Measurements from ENCODE around the gene STBD1.
"Not testable (repeated sequence)": the region's sequence is repeated elsewhere in the genome, so short reads cannot be mapped to it uniquely, and the experiment has no call there.

The STBD1 gene

DNA sequence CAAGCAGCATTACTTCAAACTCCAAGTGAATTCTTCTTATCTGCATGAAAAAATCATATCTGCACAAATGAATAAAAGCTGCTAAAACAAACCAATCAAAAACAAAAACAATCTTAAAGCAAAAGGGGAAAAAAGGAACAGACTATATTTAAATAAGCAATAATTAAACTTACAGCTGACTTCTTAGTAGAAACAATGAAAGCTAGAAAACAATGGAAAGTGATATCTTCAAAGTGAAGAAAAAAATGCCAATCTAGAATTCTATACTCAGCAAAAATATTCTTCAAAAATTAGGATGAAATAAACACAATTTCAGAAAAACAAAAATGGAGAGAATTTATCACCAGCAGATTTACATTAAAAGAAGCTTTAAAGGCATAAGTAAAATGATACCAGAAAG is 20.0 kb downstream of the STBD1 start:
- DNase-seq, result no peak

DNA sequence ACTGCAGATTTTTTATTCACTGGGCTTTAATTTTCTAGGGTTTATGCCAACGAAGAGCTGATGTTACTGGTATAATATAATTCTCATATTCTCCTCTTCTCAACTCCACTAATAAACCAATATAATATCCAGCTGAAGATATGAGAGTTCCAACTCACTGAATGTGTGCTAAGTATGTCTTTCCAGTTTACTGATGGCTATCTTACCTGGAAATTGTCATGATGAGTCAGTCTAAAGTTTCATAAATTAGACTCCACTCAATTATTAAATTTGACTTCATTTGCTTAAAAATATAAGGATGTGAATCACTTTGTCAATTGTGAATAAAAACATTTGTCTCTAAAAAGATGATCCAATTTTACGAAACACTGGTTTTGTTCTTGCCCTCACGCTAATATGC is 28.4 kb downstream of the STBD1 start:
- DNase-seq, result no peak

DNA sequence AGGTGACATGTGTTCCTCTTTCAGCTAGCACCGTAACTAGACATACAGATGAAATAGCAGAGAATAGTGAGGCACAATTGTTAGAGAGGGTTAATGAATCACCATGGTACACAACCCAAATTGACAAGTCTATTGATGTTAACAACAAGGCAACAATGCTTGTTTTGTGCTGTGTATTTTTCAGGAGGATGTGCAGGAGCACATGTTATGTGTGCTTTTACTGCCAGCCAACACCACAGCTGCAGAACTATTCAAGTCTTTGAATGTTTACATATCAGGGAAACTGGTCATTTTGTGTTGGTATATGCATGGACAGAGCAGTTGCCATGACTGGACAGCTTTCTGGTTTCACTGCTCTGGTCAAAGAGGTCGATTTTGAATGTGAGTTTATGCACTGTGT is 32.8 kb downstream of the STBD1 start:
- DNase-seq, result no peak

DNA sequence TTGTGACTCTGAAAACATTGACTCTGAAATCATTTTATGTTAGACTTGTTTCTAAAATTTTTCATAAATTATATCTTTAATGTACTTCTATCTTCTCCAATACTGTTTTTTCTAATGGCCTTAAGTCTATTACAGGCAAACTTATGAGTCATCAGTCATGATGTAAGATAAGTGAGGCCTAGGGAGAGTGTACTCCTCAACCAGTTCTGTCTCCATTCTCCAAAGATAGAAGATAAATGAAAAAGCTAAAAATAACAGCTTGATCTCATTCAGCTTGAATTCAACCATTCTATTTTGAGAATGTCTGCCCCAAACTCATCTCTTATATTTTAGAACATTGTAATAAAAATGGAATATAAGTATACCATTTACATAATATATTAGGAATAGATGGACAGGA is 34.5 kb downstream of the STBD1 start:
- no peak for DNase-seq

DNA sequence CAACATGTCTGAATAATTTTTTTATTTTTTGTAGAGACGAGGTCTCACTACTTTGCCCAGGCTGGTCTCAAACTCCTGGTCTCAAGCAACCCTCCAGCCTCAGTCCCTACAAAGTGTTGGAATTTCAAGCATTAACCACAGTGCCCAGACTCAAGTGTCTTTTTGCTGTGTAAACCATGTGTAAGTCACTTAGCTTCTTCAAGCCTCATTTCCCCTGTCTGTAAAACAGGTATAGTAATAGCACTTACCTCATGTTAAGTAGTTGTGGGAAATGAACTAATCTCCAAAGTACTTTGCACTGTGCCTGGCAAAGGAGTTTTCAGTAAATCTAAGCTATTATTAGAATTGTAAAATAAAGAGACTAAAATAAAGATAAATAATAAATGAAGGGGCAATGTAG is 35.7 kb downstream of the STBD1 start:
- no peak for DNase-seq

DNA sequence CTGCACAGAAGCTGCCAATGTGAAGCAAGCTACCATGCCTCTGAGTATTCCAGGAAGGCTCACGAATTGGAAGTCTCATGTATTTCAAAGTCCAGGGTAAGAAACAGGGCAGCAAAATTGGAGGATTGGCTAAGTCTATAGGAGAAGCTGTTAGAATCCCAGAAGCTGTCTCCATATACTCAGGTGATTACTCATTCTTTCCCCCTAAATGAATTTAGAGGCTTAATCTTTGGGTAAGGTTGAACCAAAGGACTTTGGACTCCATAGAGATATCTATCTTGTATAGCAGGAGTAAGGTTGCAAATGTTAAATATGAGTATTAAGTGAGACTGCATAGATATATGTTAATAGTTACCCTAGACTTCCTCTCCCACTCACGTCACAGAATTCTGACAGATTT is 36.3 kb downstream of the STBD1 start:
- DNase-seq, result no peak

DNA sequence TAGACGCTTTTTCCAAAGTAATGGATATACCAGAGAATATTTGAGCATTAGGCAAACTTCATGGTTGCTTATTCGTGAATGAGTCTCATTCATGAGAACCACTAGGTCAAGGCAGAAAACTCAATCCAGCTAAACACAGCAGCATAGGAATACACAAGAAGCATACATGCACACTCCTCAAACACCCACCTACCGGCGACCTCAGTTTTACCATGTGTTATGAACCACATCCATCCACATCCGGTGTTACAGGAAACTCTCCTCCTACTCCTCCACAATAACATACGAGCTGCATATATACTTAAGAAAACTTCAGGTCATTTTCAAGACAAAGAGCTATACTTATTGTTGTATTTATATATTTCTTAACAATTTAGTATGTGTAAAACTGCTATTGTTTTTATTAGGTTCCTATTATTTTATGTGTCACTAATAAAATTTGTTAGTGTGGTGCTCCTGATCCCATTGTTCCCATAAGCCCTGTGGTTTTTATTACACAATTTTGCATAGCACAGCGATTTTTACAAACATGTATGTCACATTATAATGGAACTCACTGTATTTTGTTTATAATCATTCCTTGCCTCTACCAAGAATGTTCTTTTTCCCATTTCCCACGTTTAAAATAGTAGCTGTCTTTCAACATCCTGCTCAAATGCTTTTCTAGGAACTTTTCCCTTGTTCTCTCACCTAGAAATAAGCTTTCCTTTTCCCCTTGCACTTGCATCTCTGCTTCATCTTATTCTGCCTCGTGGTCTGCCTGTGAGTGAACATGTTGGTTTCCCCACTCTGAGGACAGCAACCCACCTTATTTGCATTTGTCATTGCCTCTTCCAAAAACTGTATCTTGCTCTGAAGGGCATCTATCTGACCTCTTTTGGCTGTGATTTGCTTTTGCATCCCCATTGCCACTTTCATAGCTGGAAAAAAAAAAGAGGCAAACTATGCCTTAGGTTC is 48.3 kb downstream of the STBD1 start:
- no peak for DNase-seq

DNA sequence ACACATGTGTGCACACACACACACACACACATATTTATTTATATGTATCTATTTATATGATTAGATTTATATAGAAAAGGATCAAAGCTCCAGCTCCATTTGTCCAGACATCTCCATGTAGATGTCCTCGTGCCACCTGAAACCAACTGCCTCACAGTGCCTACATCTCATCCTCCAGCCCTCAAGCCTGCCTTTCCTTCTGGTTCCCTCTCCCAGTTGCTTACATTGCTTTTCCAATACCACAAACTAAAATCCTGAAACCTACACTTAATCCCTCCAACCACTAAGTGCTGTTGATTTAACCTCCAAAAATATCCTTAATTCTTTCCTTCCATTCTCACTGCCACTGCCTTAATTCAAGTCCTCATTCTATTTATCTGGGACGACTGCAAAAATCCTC is 51.4 kb downstream of the STBD1 start:
- DNase-seq, result no peak

DNA sequence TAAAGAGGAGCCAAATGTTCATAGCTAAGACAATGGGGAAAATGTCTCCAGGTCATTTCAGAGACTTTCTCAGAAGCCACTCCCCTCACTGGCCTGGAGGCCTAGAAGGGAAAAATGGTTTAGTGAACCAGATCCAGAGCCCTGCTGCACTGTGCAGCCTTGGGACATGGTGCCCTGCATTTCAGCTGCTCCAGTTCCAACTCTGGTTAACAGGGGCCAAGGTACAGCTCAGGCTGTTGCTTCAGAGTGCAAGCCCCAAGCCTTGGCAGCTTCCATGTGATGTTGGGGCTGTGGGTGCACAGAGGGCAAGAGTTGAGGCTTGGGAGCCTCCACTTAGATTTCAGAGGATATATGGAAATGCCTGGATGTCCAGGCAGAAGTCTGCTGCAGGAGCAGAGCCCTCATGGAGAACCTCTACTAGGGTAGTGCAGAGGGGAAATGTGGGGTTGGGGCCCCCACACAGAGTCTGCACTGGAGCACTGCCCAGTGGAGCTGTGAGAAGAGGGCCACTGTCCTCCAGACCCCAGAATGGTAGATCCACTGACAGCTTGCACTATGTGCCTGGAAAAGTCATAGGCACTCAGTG is 53.4 kb downstream of the STBD1 start:
- DNase-seq, result not testable (repeated sequence)
